NCI-H146 (cell line): ENCODE measurements around the gene JARID2.

Experiments used
- DNase-seq: peaks from one replicate; lab custom pipeline; 2025; lab: John Stamatoyannopoulos, UW

The JARID2 gene

GRCh38 chr6:15335385-15335784, 89.5 kb downstream of the JARID2 start:
- no peak for DNase-seq

GRCh38 chr6:15335916-15336315, 90.0 kb downstream of the JARID2 start:
- DNase-seq: no peak

- DNase-seq: no peak
Observed at GRCh38 chr6:15336900-15337560, 91.2 kb downstream of the JARID2 start.

- DNase-seq: no peak
Observed at GRCh38 chr6:15337582-15337981, 91.7 kb downstream of the JARID2 start.

GRCh38 chr6:15338476-15338875, 92.6 kb downstream of the JARID2 start:
- no peak for DNase-seq

- DNase-seq: no peak
Observed at GRCh38 chr6:15339081-15339480, 93.2 kb downstream of the JARID2 start.

GRCh38 chr6:15340105-15340601, 94.3 kb downstream of the JARID2 start:
- no peak for DNase-seq

GRCh38 chr6:15340775-15341174, 94.9 kb downstream of the JARID2 start:
- DNase-seq: no peak

GRCh38 chr6:15341311-15342001, 95.6 kb downstream of the JARID2 start:
- no peak for DNase-seq

- DNase-seq: no peak
Observed at GRCh38 chr6:15342114-15342513, 96.2 kb downstream of the JARID2 start.

- DNase-seq: no peak
Observed at GRCh38 chr6:15343490-15344191, 97.8 kb downstream of the JARID2 start.

GRCh38 chr6:15344192-15344519, 98.3 kb downstream of the JARID2 start:
- DNase-seq: no peak

GRCh38 chr6:15344831-15345230, 99.0 kb downstream of the JARID2 start:
- no peak for DNase-seq

- DNase-seq: no peak
Observed at GRCh38 chr6:15346315-15346714, 100.4 kb downstream of the JARID2 start.

- no peak for DNase-seq
Observed at GRCh38 chr6:15348528-15348927, 102.7 kb downstream of the JARID2 start.

- DNase-seq: no peak
Observed at GRCh38 chr6:15349379-15349778, 103.5 kb downstream of the JARID2 start.

- peak; percentile 47 for DNase-seq
Observed at GRCh38 chr6:15350386-15351083, 104.7 kb downstream of the JARID2 start.

- no peak for DNase-seq
Observed at GRCh38 chr6:15351631-15352030, 105.8 kb downstream of the JARID2 start.

GRCh38 chr6:15352220-15352619, 106.4 kb downstream of the JARID2 start:
- no peak for DNase-seq

GRCh38 chr6:15352845-15353244, 107.0 kb downstream of the JARID2 start:
- no peak for DNase-seq

- DNase-seq: no peak
Observed at GRCh38 chr6:15355683-15356099, 109.8 kb downstream of the JARID2 start.

- no peak for DNase-seq
Observed at GRCh38 chr6:15356179-15356578, 110.3 kb downstream of the JARID2 start.
